Embryonic facial prominence (tissue), 1 donor: ENCODE data around the gene TMIGD2.
"Not testable (repeated sequence)": the region's sequence is repeated elsewhere in the genome, so short reads cannot be mapped to it uniquely, and the experiment has no call there.

ENCODE experiments used
- DNase-seq: peaks from one replicate; pipeline ENCODE4 v3.0.0-alpha.2; 2016; ENCODE audit errors: extremely low spot score

Gene TMIGD2

GRCh38 chr19:4295972-4296771, 6.0 kb downstream of the TMIGD2 start:
- DNase-seq = no peak

GRCh38 chr19:4294389-4294788, 7.8 kb downstream of the TMIGD2 start:
- no peak for DNase-seq

GRCh38 chr19:4292515-4292914, 9.7 kb downstream of the TMIGD2 start:
- DNase-seq = no peak

- no peak for DNase-seq
Observed at GRCh38 chr19:4291184-4291732, 10.9 kb downstream of the TMIGD2 start.

- DNase-seq = no peak
Observed at GRCh38 chr19:4288091-4288777, 14.0 kb downstream of the TMIGD2 start.

GRCh38 chr19:4286141-4286540, 16.0 kb downstream of the TMIGD2 start:
- not testable (repeated sequence) for DNase-seq

GRCh38 chr19:4284974-4285373, 17.2 kb downstream of the TMIGD2 start:
- no peak for DNase-seq

GRCh38 chr19:4284176-4284958, 17.8 kb downstream of the TMIGD2 start:
- DNase-seq = no peak

- no peak for DNase-seq
Observed at GRCh38 chr19:4279530-4280422, 22.4 kb downstream of the TMIGD2 start.

GRCh38 chr19:4279267-4279529, 23.0 kb downstream of the TMIGD2 start:
- DNase-seq = no peak

GRCh38 chr19:4278419-4279266, 23.5 kb downstream of the TMIGD2 start, which contains the start of gene SHD:
TSS of gene SHD (plus strand) at chr19:4279266. CDS start at chr19:4280064, 798 bp downstream.
- no peak for DNase-seq

- no peak for DNase-seq
Observed at GRCh38 chr19:4278010-4278409, 24.2 kb downstream of the TMIGD2 start.

GRCh38 chr19:4277191-4277696, 24.9 kb downstream of the TMIGD2 start:
- DNase-seq = no peak

GRCh38 chr19:4274321-4274686, 27.9 kb downstream of the TMIGD2 start:
- not testable (repeated sequence) for DNase-seq

GRCh38 chr19:4272894-4273293, 29.3 kb downstream of the TMIGD2 start:
- no peak for DNase-seq

- no peak for DNase-seq
Observed at GRCh38 chr19:4268816-4269430, 33.3 kb downstream of the TMIGD2 start.

- no peak for DNase-seq
Observed at GRCh38 chr19:4267901-4268815, 34.0 kb downstream of the TMIGD2 start.

- DNase-seq = no peak
Observed at GRCh38 chr19:4267101-4267900, 34.9 kb downstream of the TMIGD2 start.
